ENCODE measurements around the gene TRIM33. TPM values are rescaled to one million over a fixed set of nuclear protein-coding genes. Genes with fewer than 3 reads are reported as not detected.

The TRIM33 gene
- total and polyA plus RNA-seq, 2 of the 8 experiments (the other 6 are each of a cell fraction or from before 2014, with no cell fraction given): 17.1 to 52.3 TPM

- 85% methylated on average over 2 of the region's 2 CpGs; no CpG with 5 or more reads in 1 of the 2 experiments for WGBS, 2 experiments (ENCODE audit: extremely low coverage in 1 of 2, insufficient coverage in 1 of 2, insufficient read length in 1 of 2, insufficient replicate concordance in 2 of 2, low coverage in 1 of 2, low lambda C conversion rate in 2 of 2, missing lambda C conversion rate in 1 of 2)
- Histone ChIP-seq H3K79me2 (ENCODE audit: control insufficient read depth in 1 of 2, insufficient read depth in 2 of 2, low read length in 2 of 2) (no peaks in the 10 kb centered on the region; a peak in 1 of 4 replicates), H2AFZ (ENCODE audit: low read length) (no peak overlapping the region), H3K4ac (replicated peaks; ENCODE audit: insufficient read length, low read depth, low read length) (no peak overlapping the region), H3K56ac (replicated peaks; ENCODE audit: insufficient read length, low read depth, low read length) (no peak overlapping the region), H3K9ac (replicated peaks in 1 of 4; ENCODE audit: extremely low read depth in 1 of 4, low read depth in 3 of 4, low read length in 3 of 4) (no peak overlapping the region), H4K5ac (ENCODE audit: insufficient read length, low read depth, low read length) (no peak overlapping the region), H3K14ac (ENCODE audit: insufficient read length) (no peak overlapping the region), H2BK5ac (ENCODE audit: low read depth, low read length) (no peak overlapping the region), H3K9me3 (ENCODE audit: insufficient read depth in 2 of 2, low read depth in 1 of 2, low read length in 1 of 2) (no peaks in the 10 kb centered on the region), H3K23me2 (ENCODE audit: low read depth, low read length) (no peaks in the 10 kb centered on the region), H3K23ac (ENCODE audit: insufficient read length) (no peak overlapping the region), H3K4me1 (replicated peaks in 1 of 4; ENCODE audit: control insufficient read depth in 3 of 4, insufficient read depth in 4 of 4, low read length in 3 of 4) (no peaks in the 10 kb centered on the region), H4K20me1 (replicated peaks in 1 of 2; ENCODE audit: control insufficient read depth in 1 of 2, insufficient read depth in 2 of 2, low read length in 2 of 2) (peaks cover 0 to 2% of the 10 kb centered on the region in 2 experiments), H3K27me3 (replicated peaks in 1 of 4; ENCODE audit: control insufficient read depth in 3 of 4, extremely low read depth in 1 of 4, insufficient read depth in 3 of 4, low read length in 3 of 4) (no peaks in the 10 kb centered on the region), H4K91ac (replicated peaks; ENCODE audit: insufficient read length, low read length) (no peak overlapping the region), H2AK5ac (ENCODE audit: low read depth, low read length) (no peak overlapping the region), H2BK12ac (ENCODE audit: low read depth, low read length) (no peak overlapping the region), H2BK120ac (replicated peaks; ENCODE audit: low read depth, low read length) (no peak overlapping the region), H3K36me3 (ENCODE audit: control insufficient read depth in 2 of 4, insufficient read depth in 4 of 4, low read length in 3 of 4) (peaks cover 2 to 21% (median 13%) of the 10 kb centered on the region in 4 experiments; a peak in 6 of 8 replicates), H3K4me2 (ENCODE audit: insufficient read depth in 1 of 2, low read depth in 2 of 2, low read length in 2 of 2) (no peak overlapping the region), H3K18ac (ENCODE audit: extremely low read depth, low read length) (no peak overlapping the region), H3K79me1 (ENCODE audit: low read depth, low read length) (peaks cover 2% of the 10 kb centered on the region; the same call in 1 of the 2 replicates), H4K8ac (ENCODE audit: extremely low read depth, insufficient read depth, low read length) (no peak overlapping the region), H3K27ac (ENCODE audit: low read depth, low read length) (no peak overlapping the region), H2BK20ac (ENCODE audit: low read length) (no peak overlapping the region), H2BK15ac (ENCODE audit: low read length) (no peak overlapping the region), H3K4me3 (ENCODE audit: extremely low read depth in 1 of 4, insufficient read depth in 2 of 4, low read depth in 3 of 4, low read length in 4 of 4) (no peak overlapping the region)
- DNase-seq (ENCODE audit: low read depth in 1 of 2, low spot score in 2 of 2) (no peak), FAIRE-seq (no peak)
- CTCF ChIA-PET (ENCODE audit: partially characterized antibody): interaction anchor here (0.9 to 1.0 kb wide), 2 partner anchors 11 to 64 kb away, joined by 3 read pairs; no protein-coding TSS in a partner anchor
- TF ChIP-seq E2F6 (IDR thresholded peaks at IDR 0.05) (no peak), SP4 (IDR thresholded peaks at IDR 0.05; ENCODE audit: low read length) (no peak), RFX5 (IDR thresholded peaks at IDR 0.05; ENCODE audit: borderline replicate concordance, low read depth, low read length) (no peak)
- POLR2A ChIA-PET (ENCODE audit: partially characterized antibody): interaction anchor here (2.5 kb wide), 1 partner anchor 57 kb away, joined by 8 read pairs; the partner anchor contains the start of gene TRIM33
Observed at GRCh38 chr1:114453361-114453784, 57.6 kb downstream of the TRIM33 start.
